ENCODE measurements around the gene VPS13A.

DNA sequence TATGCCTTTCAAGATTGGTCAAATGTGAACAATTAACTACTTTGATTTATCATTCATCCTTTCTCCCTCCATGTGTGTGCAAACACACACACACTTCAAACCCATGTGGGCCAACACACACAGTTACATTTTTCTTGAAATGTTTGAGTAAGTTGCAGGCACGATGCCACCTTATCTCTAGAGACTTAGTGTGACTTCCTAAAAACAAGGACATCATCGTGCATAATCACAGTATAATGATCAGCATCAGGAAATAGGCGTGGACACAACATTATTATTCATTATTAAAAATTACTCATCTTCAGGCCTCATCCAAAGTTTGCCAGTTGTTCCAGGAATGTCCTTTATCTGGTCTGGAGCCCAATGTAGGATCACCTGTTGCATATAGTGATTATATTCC is 261.3 kb downstream of the VPS13A start:
- TF ChIP-seq CTCF (IDR thresholded peaks at IDR 0.05; ENCODE audit: low read length): no peak
- TF ChIP-seq EZH2 (IDR thresholded peaks at IDR 0.05; ENCODE audit: borderline replicate concordance, low read length): no peak

All from OCI-LY1 (cell line).